Measurements from ENCODE around the gene NLN. TPM values are rescaled to one million over a fixed set of nuclear protein-coding genes. Genes with fewer than 3 reads are reported as not detected.
A peak's percentile ranks its signal among the peaks of the same experiment; 100 is the strongest.

Gene NLN
- total and polyA plus RNA-seq, 2 of the 13 experiments (the other 11 are each of a cell fraction or from before 2014, with no cell fraction given): 11.9 to 36.7 TPM

DNA sequence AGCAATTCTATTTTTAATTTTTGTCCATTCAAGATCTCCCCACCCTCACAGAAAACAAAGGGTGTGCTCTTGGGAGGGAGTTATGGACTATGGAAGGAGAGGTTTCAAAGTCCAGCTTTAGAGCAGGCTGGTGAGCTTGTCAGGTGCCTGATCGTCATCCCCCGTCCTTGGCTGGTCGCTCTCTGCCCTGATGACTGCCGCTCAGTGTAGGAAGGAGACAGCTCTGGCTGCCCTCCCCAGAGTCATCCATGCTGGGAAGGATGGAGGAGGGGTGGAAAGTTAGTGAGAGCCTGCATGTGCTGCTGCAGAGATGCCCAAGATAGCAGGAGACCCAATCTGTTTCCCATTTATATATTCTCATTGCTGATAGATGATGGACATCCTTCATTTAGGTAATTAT, 96.6 kb downstream of the NLN start (continued):
- TF ChIP-seq, protein P1, sequence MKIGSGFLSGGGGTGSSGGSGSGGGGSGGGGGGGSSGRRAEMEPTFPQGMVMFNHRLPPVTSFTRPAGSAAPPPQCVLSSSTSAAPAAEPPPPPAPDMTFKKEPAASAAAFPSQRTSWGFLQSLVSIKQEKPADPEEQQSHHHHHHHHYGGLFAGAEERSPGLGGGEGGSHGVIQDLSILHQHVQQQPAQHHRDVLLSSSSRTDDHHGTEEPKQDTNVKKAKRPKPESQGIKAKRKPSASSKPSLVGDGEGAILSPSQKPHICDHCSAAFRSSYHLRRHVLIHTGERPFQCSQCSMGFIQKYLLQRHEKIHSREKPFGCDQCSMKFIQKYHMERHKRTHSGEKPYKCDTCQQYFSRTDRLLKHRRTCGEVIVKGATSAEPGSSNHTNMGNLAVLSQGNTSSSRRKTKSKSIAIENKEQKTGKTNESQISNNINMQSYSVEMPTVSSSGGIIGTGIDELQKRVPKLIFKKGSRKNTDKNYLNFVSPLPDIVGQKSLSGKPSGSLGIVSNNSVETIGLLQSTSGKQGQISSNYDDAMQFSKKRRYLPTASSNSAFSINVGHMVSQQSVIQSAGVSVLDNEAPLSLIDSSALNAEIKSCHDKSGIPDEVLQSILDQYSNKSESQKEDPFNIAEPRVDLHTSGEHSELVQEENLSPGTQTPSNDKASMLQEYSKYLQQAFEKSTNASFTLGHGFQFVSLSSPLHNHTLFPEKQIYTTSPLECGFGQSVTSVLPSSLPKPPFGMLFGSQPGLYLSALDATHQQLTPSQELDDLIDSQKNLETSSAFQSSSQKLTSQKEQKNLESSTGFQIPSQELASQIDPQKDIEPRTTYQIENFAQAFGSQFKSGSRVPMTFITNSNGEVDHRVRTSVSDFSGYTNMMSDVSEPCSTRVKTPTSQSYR (CRISPR knock-in tag; IDR thresholded peaks at IDR 0.05; ENCODE audit: borderline replicate concordance): peak; percentile 50; the same call in 1 of the 2 replicates
- no peak for TF ChIP-seq ZNF143 (CRISPR knock-in tag; IDR thresholded peaks at IDR 0.05)
- no peak for TF ChIP-seq KMT2A (CRISPR knock-in tag; IDR thresholded peaks at IDR 0.05)
- TF ChIP-seq NFE2L2 (IDR thresholded peaks at IDR 0.05; ENCODE audit: low read length): no peak
- no peak for TF ChIP-seq ARNT2 (CRISPR knock-in tag; IDR thresholded peaks at IDR 0.05; ENCODE audit: low read depth)
- TF ChIP-seq ZNF839 (CRISPR knock-in tag; IDR thresholded peaks at IDR 0.05; ENCODE audit: borderline replicate concordance): no peak
- TF ChIP-seq, protein P2, sequence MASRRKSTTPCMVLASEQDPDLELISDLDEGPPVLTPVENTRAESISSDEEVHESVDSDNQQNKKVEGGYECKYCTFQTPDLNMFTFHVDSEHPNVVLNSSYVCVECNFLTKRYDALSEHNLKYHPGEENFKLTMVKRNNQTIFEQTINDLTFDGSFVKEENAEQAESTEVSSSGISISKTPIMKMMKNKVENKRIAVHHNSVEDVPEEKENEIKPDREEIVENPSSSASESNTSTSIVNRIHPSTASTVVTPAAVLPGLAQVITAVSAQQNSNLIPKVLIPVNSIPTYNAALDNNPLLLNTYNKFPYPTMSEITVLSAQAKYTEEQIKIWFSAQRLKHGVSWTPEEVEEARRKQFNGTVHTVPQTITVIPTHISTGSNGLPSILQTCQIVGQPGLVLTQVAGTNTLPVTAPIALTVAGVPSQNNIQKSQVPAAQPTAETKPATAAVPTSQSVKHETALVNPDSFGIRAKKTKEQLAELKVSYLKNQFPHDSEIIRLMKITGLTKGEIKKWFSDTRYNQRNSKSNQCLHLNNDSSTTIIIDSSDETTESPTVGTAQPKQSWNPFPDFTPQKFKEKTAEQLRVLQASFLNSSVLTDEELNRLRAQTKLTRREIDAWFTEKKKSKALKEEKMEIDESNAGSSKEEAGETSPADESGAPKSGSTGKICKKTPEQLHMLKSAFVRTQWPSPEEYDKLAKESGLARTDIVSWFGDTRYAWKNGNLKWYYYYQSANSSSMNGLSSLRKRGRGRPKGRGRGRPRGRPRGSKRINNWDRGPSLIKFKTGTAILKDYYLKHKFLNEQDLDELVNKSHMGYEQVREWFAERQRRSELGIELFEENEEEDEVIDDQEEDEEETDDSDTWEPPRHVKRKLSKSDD (CRISPR knock-in tag; IDR thresholded peaks at IDR 0.05; ENCODE audit: low read depth): no peak
- TF ChIP-seq, protein P3, sequence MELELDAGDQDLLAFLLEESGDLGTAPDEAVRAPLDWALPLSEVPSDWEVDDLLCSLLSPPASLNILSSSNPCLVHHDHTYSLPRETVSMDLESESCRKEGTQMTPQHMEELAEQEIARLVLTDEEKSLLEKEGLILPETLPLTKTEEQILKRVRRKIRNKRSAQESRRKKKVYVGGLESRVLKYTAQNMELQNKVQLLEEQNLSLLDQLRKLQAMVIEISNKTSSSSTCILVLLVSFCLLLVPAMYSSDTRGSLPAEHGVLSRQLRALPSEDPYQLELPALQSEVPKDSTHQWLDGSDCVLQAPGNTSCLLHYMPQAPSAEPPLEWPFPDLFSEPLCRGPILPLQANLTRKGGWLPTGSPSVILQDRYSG (CRISPR knock-in tag; IDR thresholded peaks at IDR 0.05): no peak
- TF ChIP-seq MEIS1 (CRISPR knock-in tag; IDR thresholded peaks at IDR 0.05; ENCODE audit: borderline replicate concordance): no peak
- TF ChIP-seq ZNF891 (CRISPR knock-in tag; IDR thresholded peaks at IDR 0.05): no peak
- no peak for TF ChIP-seq HIC2 (CRISPR knock-in tag; IDR thresholded peaks at IDR 0.05; ENCODE audit: low read depth)
- TF ChIP-seq HOMEZ (CRISPR knock-in tag; IDR thresholded peaks at IDR 0.05; ENCODE audit: low read depth): peak; percentile 54; the same call in 1 of the 2 replicates
- TF ChIP-seq NR2F1 (CRISPR knock-in tag; IDR thresholded peaks at IDR 0.05): no peak
- TF ChIP-seq SKI (IDR thresholded peaks at IDR 0.05; ENCODE audit: partially characterized antibody): no peak
- peak; percentile 35; the same call in 1 of the 2 replicates for TF ChIP-seq POGZ (CRISPR knock-in tag; IDR thresholded peaks at IDR 0.05)
- TF ChIP-seq SAFB2 (CRISPR knock-in tag; IDR thresholded peaks at IDR 0.05; ENCODE audit: borderline replicate concordance, low read depth): no peak
- TF ChIP-seq U2AF1 (optimal IDR thresholded peaks at IDR 0.05; ENCODE audit: low read depth, low read length): no peak
- TF ChIP-seq SOX5 (CRISPR knock-in tag; IDR thresholded peaks at IDR 0.05; ENCODE audit: borderline replicate concordance): peak; percentile 51
- no peak for TF ChIP-seq HNRNPH1 (optimal IDR thresholded peaks at IDR 0.05; ENCODE audit: low read depth, low read length)
- no peak for TF ChIP-seq ZNF629 (CRISPR knock-in tag; conservative IDR thresholded peaks at IDR 0.05)
- TF ChIP-seq ZMYM4 (CRISPR knock-in tag; IDR thresholded peaks at IDR 0.05): peak; percentile 57; the same call in 1 of the 2 replicates

Measured in HepG2 (cell line).